ENCODE results near the gene NSUN3.

Gene NSUN3

DNA sequence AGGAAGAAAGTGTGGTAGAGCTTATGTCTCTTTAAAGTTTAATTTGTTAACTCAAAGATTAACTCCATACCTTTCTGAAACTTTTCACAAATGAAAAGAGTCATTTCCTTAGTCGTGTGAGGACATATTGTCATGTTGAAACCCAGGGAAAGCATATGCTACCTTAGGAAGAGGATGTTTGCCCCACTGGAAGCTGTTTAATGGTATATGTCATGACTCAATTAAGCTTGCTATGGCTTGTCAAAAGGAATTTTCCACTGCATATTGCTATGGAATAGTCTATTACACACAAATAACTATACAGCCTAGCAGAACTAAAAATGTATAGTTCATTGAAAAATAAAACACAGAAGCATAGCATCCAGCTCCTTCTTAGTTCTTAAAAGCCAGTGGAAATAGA is 69.9 kb downstream of the NSUN3 start:
- no peak for DNase-seq

DNA sequence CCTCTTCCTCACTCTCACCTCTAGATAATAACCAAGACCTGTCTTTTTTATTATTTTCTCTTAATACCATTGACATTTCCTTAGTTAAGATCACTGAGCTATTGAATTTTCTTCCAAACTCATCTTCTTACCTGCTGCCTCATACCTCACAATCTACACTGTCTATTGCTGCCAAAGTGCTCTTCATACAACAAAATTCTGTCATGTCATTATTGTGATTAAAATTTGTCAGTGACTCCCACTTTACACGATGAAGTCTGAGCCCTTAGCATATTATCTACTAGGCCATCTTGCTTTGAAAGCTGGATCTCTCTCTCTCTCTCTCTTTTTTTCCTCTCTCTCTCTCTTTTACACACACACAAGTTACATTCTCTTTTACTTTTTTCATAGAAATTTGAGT is 73.3 kb downstream of the NSUN3 start:
- DNase-seq, result no peak

DNA sequence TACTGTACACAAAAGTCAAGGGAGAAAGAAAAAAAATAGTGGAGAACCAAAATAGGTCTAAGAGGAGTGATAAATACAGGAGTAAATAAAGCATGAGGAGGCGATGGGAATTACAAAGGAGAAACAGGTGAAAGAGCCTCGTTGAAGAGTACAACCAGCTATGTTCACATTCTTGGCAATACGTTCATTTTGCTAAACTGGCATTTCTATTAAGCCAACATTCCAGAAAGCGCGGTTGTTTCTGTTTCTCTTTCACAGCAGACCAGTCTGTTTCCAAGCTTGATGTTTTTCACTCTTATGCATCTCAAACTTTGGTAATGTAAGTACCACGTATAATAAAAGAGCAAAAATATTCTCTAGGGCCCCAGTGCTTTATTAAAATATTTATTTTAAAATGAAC is 74.5 kb downstream of the NSUN3 start:
- no peak for DNase-seq

DNA sequence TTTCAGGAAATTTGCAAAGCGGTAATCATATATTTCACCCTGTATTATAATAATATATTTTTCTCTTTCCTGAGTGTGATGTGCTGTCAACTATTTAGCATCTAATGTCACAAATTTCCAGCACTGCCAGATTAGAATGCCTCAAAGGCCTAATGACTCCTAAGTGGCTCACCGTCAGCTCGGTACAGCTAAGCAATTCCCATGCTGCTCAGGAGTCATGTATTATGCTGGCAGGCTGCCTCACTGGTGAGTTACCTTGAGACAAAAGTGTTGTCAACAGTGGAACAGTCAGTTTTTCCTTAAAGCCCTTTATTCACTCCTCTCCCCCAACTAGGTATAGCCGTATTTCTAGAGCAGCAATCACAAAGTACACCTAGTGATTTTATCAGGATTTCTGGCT is 83.6 kb downstream of the NSUN3 start:
- no peak for DNase-seq

DNA sequence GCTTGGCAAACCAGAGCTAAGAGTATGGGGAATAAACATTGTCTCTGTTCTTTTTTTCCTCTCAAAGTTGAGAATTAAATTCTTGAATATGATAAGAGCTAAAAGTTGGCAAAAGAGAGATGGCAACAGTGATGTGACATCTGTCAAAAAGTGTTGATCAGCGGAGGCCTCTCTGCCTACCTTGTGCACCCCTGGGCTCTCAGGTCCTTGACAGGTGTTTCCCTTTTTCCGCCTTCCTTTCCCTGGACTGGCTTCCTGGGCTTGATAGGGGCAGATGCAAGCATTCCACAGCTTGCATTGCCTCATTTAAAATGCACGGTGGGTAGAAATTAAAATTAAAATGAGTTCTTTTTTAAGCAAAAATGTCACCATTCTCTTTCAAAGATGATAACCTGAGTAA is 84.2 kb downstream of the NSUN3 start:
- no peak for DNase-seq

DNA sequence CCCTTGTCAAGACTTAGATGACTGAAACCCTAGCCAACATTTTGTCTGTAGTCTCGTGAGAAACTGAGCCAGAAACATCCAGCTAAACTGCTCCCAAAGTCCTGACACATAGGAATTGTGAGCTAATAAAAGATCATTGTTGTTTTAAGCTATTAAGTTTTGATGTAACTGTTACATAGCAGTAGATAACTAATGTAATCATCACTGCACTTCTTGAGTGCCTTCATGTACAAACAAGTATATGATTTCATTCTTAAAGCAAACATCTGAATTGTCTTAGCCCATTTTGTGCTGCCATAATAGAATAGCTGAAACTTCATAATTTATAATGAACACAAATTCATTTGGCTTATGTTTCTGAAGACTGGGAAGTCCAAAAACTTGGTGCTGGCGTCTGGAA is 87.3 kb downstream of the NSUN3 start:
- DNase-seq, result no peak

DNA sequence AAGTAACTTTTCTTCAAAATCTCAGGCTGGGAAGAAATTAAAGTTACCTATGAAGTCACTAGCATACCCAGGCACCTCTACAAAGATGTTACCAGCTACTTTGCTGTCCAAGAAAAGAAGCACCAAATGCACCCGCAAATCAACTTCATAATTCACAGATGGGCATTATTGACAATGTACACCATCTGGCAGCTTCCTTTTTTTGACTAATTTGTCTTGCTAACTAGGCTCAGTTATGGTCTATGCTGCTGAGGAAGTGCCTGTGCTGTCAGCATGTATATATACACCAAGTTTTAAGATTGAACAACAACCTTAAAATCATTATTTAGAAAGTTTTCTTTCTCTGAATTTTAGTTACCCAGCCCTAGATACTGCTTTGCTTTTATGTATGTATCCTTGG is 93.8 kb downstream of the NSUN3 start:
- DNase-seq, result no peak

DNA sequence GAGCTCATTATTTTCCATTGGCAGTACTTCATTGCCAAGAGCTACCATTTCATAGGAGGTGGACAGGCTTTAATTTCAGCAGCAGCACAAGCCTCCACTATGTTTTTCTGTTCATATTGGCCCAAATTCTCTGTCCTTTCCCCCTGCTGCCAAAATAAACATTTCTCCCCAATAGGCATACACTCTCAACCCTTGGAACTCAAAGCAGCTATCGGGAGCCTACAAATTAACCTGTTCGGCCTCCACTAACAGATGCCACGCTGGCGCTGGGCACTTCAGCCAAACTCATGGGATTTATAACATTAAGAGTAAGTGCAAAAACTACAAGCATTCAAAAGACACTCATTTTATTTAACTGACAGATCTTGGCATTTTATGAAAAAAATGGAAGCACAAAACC is 95.7 kb downstream of the NSUN3 start:
- no peak for DNase-seq

DNA sequence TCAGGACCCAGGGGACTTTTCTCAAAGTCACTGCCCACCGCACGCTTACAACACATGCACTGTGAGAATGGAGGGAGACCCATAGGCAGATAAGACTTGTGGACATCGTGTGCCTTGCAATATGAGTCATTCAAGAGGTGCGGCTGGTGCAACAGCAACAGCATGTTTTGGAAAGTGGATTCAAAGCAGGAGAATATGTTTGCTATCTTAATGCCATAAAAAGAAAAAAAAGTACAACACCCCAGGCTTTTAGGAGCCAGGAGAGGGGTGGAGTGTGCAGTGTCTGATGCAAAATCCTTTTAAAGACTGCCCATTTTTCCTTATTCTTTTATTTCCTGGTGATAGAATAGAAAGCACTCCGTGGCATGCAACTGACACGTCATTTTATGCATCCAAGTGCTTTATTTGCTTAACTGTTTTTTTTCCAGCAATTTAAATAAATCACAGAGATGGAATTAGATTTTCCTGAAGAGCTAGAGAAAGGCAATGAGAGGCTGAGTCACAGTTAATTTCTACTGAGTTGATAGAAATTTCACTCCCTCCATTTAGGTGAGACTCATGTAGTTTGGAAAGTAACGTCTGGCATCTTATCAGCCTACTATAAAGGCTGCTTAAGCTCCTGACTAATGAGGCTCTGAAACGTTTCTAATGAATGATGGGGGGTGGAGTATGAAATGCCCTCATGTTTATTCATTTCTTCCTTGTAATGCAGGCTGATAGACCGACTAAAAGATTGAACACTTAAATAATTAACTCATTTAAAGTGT is 96.4 kb downstream of the NSUN3 start:
- DNase-seq, result no peak

DNA sequence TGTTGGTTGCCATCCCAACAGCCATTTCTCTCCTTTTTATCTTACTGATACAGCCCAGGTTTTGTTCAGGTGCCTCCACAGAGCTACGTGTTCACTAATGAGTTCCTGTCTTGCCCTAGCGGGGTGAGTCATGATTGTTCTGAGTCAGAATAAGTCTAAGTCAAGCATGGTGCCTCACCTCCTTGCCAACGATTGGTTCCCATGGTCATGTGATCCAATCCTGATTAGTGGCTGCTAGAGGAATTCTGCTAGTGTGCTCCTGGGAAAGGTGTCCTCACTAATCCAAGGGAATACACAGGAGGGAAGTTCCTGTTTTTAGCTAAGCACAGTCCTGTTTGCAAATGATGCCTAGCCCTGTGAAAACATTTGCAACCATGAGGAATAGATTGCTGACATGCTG is 99.8 kb downstream of the NSUN3 start:
- no peak for DNase-seq

DNA sequence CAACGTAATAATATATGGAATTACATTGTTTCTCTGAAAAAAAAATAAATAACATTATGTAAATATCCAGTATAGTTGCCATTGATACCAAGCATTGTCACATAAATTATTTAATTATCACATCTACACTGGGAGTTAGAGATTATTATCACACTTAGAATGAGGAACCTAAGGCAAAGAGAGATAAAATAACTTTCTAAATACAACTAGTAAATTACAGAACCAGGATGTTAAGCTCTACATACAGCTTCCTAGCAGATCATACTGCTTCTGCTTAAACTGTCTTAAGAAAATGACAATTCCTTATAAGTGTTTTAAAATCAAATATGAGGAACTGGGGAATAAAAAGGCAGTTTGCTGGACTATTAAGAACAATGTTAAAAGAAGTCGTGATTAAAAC is 104.5 kb downstream of the NSUN3 start:
- no peak for DNase-seq

DNA sequence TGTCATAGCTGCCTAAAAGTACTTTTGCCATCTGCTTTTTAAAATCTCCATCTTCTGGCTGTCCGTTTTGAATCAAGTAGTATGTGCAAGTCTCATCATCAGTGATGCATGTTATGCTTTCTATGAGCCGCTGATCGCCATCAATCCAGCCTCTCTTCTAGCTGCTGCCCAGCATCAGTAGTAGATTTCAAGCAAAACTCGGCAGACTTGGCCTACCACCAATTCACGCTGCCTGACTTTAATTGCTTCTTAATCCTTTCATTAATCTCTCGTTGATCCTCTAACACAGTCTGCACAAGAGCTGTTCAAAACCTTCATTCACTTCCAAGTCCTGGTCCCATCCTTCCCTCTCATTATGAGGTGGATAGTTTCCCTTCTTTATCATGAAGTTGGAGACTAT is 104.9 kb downstream of the NSUN3 start:
- DNase-seq, result peak; percentile 38

DNA sequence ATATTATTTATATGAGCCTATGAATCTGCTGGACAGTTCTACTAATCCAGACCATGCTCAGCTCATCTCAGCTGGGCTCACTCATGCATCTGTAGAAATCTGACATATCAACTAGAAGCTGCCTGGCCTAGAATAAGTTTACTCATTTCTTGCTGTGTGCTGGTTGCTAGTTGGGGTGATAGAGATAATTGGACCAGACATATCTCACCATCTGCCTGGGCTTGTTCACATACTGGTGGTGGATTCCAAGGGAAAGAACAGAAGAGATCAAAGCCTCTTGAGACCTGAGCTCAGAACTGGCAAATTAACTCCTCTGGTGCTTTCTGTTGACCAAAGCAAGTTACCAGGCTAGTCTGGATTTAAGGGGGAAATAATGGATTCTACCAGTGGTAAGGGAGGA is 109.1 kb downstream of the NSUN3 start:
- no peak for DNase-seq

DNA sequence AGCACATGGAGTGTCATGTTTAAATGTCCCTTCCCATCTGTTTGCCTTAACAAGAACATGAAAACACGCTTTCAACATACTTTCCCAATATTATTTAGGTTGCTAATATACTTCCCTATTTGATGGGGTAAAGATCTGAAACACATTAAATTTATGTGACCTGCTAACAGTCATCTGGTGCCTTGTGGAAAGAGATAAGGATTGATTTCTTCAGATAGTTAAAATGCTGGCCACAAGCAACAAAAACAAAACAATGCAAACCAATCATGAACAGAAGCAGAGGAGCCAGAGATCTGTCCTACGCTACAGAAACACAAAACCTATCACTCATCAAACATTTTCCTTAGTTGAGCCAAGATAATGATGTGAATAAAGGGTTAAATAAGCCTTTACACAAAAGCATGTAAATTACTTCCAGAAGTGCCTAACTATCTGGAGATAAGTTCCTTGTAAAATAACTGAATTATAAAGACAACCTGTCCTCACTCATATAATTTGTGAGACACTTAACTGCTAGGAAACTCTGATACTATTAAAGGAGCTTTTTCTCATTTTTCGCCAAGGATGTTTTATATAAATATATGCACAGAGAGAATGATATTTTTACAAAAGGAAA is 109.9 kb downstream of the NSUN3 start:
- DNase-seq, result no peak

DNA sequence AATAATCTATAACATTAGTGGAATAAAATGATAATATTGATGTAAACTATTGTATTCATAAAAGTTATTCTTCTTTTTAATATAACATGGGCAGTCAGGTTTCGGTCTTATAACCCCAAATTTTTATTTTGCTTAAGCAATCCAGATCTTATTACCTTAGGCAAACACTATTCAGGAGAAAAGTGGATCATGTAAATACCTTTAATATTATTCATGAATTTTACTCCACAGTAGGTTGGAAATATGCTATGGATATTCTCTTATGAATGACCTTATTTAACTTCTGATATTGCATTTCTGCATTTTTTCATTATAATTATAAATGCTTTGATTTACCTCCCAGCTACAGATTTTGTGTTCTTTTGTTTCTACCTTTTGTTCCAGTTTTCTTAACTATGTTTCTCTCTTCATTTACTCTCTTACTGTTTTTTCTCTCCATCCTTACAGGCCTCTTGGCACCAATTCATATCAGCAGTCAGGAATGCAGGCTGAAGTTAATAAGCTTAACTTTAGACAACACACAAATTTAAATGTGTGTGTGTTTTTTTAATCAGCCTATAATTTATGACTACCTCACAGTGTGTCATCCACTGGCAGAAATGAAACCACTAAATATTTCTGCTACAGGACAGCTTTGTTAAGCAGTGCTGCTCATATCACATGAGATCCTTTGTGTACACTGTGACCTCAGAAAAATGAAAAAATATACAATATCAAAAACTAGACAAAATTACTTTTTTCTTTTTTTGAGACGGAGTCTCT is 111.0 kb downstream of the NSUN3 start:
- DNase-seq, result no peak

DNA sequence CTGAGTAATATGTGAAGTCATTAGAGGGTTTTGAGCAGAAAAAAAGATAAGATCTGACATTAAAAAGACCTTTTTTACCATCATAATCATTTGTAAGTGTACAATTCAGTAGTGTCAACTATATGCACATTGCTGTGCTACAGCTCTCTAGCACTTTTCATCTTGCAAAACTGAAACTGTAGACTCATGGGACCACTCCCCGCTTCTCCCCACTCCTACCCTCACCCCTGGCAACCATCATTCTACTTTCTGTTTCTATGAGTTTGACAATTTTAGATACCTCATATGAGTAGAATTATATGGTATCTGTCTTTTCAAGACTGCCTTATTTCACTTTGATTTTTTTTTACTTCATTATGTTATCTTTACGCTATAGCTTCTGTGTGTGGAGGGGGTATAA is 112.8 kb downstream of the NSUN3 start:
- no peak for DNase-seq

DNA sequence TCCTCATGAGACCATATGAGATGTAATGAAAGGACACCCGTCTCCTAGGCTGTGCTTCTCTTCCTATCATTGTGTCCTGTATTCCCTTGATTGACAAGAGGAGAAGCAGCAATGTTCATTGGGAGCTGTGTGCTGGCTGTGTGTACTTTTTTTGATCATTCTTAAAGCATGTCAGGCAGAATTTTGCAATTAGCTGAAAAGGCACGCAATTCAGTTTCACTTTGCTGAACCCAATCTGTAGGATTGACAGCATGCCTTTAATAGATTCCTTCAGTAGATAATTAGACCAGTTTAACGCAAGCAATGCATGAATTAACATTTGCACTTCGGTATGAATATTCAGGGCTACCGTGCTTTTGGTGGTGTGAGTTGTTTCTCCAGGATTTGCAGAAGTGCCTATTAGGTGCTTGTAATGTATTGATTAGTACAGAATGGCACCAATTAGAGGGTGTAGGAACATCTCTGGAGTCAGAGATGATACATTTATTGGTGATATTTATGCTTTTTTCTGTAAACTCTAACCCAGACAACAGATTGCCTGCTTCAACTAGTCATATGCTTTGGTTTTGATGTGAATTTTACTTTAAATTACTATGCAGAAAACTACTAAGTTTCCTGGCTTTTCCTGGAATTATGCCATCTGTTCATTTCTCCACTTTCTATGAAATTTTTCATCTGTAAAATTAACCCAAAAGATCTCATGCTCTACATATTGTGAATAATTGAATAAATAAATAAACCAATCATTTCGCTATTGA is 114.3 kb downstream of the NSUN3 start:
- peak; percentile 51 for DNase-seq

Measured in eye (tissue), 1 donor.